ENCODE measurements around the gene CCP110. TPM values are rescaled to one million over a fixed set of nuclear protein-coding genes. Genes with fewer than 3 reads are reported as not detected.
"Not testable (repeated sequence)": the region's sequence is repeated elsewhere in the genome, so short reads cannot be mapped to it uniquely, and the experiment has no call there.

Gene CCP110
- polyA plus RNA-seq, 1 experiment = 2.6 TPM

GRCh38 chr16:19542138-19542821 lies 18.5 kb downstream of the CCP110 start:
- no peak overlapping the region for H3K4me3 ChIP-seq (ENCODE audit: low read depth, low read length)
- POLR2A ChIA-PET = no interaction called here
- H3K27me3 ChIP-seq (ENCODE audit: control insufficient read depth, insufficient read depth, low read length) = no peaks in the 10 kb centered on the region
- H3K36me3 ChIP-seq (ENCODE audit: control insufficient read depth, insufficient read depth, low read length) = no peaks in the 10 kb centered on the region; the same call in 1 of the 2 replicates
- no peak for DNase-seq (ENCODE audit: low read depth)
- TF ChIP-seq, protein P1, sequence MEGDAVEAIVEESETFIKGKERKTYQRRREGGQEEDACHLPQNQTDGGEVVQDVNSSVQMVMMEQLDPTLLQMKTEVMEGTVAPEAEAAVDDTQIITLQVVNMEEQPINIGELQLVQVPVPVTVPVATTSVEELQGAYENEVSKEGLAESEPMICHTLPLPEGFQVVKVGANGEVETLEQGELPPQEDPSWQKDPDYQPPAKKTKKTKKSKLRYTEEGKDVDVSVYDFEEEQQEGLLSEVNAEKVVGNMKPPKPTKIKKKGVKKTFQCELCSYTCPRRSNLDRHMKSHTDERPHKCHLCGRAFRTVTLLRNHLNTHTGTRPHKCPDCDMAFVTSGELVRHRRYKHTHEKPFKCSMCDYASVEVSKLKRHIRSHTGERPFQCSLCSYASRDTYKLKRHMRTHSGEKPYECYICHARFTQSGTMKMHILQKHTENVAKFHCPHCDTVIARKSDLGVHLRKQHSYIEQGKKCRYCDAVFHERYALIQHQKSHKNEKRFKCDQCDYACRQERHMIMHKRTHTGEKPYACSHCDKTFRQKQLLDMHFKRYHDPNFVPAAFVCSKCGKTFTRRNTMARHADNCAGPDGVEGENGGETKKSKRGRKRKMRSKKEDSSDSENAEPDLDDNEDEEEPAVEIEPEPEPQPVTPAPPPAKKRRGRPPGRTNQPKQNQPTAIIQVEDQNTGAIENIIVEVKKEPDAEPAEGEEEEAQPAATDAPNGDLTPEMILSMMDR (IDR thresholded peaks at IDR 0.05; ENCODE audit: insufficient read depth, low read depth, low read length) = no peak
- CTCF ChIA-PET = interaction anchor here (1.2 to 1.3 kb wide), 2 partner anchors 13 to 15 kb away, joined by 4 to 5 read pairs; partner anchors contain the start of gene VPS35L

GRCh38 chr16:19543278-19543996 lies 19.7 kb downstream of the CCP110 start:
- H3K27me3 ChIP-seq (ENCODE audit: control insufficient read depth, insufficient read depth, low read length); POLR2A ChIA-PET; H3K4me3 ChIP-seq (ENCODE audit: low read depth, low read length); DNase-seq (ENCODE audit: low read depth); H3K36me3 ChIP-seq (ENCODE audit: control insufficient read depth, insufficient read depth, low read length): not testable (repeated sequence)
- CTCF ChIA-PET = interaction anchor here (1.2 to 1.3 kb wide), 2 partner anchors 12 to 14 kb away, joined by 4 to 5 read pairs; partner anchors contain the start of gene VPS35L

DNA sequence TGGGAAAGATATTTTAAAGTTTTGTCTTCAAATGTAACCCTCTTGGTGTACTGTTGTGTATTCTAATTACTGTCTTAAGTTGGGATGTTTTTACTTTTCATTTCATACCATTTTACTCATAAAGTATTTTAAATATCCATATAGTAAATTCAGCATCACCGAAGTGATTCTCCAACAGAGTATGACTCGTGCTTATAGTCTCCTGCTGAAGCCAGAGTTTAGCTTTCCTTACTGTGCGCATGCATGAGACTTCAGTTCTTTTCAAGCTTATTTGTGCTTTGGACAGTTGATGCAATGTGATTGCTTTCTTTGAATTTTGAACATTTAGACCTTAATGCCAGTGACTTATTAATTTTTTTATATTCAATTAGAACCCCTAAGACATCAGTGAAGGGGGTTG lies 24.4 kb downstream of the CCP110 start:
- H3K36me3 ChIP-seq (ENCODE audit: control insufficient read depth, insufficient read depth, low read length) = no peaks in the 10 kb centered on the region; the same call in 1 of the 2 replicates
- ChIA-PET POLR2A (no interaction called here), CTCF (interaction anchor here (1.0 kb wide), 1 partner anchor 11 kb away, joined by 3 read pairs; no protein-coding TSS in a partner anchor)
- DNase-seq (ENCODE audit: low read depth) = no peak
- H3K4me3 ChIP-seq (ENCODE audit: low read depth, low read length) = no peak overlapping the region
- no peaks in the 10 kb centered on the region for H3K27me3 ChIP-seq (ENCODE audit: control insufficient read depth, insufficient read depth, low read length)
- TF ChIP-seq, protein P1 (IDR thresholded peaks at IDR 0.05; ENCODE audit: insufficient read depth, low read depth, low read length) = no peak

- H3K4me3 ChIP-seq (ENCODE audit: low read depth, low read length) = no peak overlapping the region
- CTCF ChIA-PET = interaction anchor here (1.2 kb wide), 1 partner anchor 9 kb away, joined by 5 read pairs; no protein-coding TSS in a partner anchor
- POLR2A ChIA-PET = no interaction called here
- no peak for DNase-seq (ENCODE audit: low read depth)
- no peaks in the 10 kb centered on the region for H3K36me3 ChIP-seq (ENCODE audit: control insufficient read depth, insufficient read depth, low read length)
- H3K27me3 ChIP-seq (ENCODE audit: control insufficient read depth, insufficient read depth, low read length) = no peaks in the 10 kb centered on the region
- TF ChIP-seq, protein P1 (IDR thresholded peaks at IDR 0.05; ENCODE audit: insufficient read depth, low read depth, low read length) = no peak
These were observed 25.9 kb downstream of the CCP110 start for GRCh38 chr16:19549673-19550072.

- no peaks in the 10 kb centered on the region for H3K27me3 ChIP-seq (ENCODE audit: control insufficient read depth, insufficient read depth, low read length)
- TF ChIP-seq, protein P1 (IDR thresholded peaks at IDR 0.05; ENCODE audit: insufficient read depth, low read depth, low read length) = peak; percentile 83
- no peaks in the 10 kb centered on the region for H3K36me3 ChIP-seq (ENCODE audit: control insufficient read depth, insufficient read depth, low read length)
- CTCF ChIA-PET = interaction anchor here (0.7 to 2.4 kb wide), 10 partner anchors 9 to 336 kb away, joined by 3 to 14 read pairs (median 6); no protein-coding TSS in a partner anchor
- DNase-seq (ENCODE audit: low read depth) = peak; percentile 94
- POLR2A ChIA-PET = interaction anchor here (0.9 kb wide), 1 partner anchor 32 kb away, joined by 3 read pairs; the partner anchor contains the start of gene CCP110
- H3K4me3 ChIP-seq (ENCODE audit: low read depth, low read length) = peak within 1 kb of the TSS; percentile 72
These were observed 31.6 kb downstream of the CCP110 start, which contains the start of gene VPS35L for GRCh38 chr16:19555186-19555937. Gene VPS35L (plus strand): TSS chr16:19555703. CDS start chr16:19555730, 27 bp downstream.
